GM21360 (cell line): ENCODE results near the gene ITGAD.

ENCODE experiments used
- ATAC-seq: cut with Tn5 transposase; IDR thresholded peaks from one replicate; pipeline ENCODE4 v1.9.1; 2021; ENCODE audit warnings: mild to moderate bottlenecking, moderate library complexity; ENCODE audit not compliant: unreplicated experiment

The ITGAD gene

GRCh38 chr16:31365131-31365865 lies 27.8 kb upstream of the ITGAD start:
- peak; percentile 65 for ATAC-seq

DNA sequence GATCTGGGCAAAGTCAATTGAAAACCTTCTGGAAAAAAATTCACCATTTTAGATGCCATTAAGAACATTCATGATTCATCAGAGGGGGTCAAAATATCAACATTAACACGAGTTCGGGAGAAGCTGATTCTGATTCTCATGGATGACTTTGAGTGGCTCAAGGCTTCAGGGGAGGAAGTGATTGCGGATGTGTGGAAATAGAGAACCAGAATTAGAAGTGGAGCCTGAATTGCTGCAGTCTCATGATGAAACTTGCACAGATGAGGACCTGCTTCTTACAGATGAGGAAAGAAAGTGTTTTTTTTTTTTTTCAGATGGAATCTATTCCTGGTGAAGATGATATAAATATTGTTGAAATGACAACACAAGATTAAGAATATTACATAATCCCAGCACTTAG lies 25.3 kb upstream of the ITGAD start:
- no peak for ATAC-seq

DNA sequence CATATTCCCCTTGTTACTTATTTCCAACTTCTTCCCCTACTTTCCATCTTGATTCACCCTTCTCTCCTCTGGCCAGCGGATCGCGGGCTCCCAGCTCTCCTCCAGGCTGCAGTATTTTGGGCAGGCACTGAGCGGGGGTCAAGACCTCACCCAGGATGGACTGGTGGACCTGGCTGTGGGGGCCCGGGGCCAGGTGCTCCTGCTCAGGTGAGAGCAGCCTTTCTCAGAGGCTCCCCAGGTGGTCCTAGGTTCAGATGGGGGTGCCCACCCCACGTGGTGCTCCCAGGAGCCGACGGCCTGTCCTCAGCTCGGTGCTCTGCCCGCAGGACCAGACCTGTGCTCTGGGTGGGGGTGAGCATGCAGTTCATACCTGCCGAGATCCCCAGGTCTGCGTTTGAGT lies 22.1 kb upstream of the ITGAD start:
- no peak for ATAC-seq

DNA sequence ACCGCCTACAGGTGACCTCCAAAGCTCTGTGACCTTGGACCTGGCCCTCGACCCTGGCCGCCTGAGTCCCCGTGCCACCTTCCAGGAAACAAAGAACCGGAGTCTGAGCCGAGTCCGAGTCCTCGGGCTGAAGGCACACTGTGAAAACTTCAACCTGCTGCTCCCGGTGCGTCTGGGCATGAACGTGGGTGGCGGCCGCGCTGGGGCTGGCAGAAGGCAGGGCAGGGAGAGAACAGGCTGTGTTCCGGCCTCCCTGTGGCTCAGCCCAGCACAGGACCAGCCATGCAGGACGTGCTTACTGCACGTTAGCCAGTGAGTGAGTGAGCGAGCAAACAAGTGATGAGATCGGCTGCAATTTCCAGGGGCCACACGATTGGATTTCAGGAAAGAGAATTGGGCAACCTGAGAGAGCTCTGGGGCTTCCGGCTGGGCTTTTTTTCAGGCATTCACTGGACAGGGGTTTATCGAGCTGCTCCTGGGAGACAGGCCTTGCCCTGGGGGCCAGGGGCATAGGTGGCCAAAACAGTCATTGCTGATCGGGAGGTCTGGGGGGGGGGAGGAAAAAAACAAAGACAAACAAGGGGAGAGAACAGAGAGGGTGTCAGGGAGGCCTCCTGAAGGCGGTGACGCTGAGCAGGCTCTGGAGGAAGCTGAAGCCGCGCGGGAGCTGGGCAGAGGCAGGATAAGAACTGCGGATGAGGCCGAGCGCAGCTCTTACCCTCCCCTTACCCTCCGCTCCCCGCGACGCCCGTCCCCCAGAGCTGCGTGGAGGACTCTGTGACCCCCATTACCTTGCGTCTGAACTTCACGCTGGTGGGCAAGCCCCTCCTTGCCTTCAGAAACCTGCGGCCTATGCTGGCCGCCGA lies 21.3 kb upstream of the ITGAD start:
- ATAC-seq = no peak

GRCh38 chr16:31373235-31373634 lies 19.9 kb upstream of the ITGAD start:
- no peak for ATAC-seq

DNA sequence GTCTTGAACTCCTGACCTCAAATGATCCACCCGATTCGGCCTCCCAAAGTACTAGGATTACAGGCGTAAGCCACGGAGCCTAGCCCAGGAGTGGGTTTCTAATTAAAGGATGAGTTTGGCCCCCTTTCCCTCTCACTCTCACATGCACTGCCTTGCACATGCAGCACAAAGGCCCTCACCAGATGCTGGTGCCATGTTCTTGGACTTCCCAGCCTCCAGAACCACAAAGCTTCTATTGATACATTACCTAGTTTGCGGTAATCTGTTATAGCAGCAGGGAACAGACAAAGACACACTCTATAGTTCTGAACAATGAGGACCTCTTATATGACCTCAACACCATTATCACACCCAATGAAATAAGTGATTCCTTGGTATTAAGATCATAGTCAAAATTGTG lies 17.9 kb upstream of the ITGAD start:
- ATAC-seq = no peak

GRCh38 chr16:31376705-31377104 lies 16.4 kb upstream of the ITGAD start:
- no peak for ATAC-seq

GRCh38 chr16:31377210-31377903 lies 15.8 kb upstream of the ITGAD start:
- no peak for ATAC-seq

DNA sequence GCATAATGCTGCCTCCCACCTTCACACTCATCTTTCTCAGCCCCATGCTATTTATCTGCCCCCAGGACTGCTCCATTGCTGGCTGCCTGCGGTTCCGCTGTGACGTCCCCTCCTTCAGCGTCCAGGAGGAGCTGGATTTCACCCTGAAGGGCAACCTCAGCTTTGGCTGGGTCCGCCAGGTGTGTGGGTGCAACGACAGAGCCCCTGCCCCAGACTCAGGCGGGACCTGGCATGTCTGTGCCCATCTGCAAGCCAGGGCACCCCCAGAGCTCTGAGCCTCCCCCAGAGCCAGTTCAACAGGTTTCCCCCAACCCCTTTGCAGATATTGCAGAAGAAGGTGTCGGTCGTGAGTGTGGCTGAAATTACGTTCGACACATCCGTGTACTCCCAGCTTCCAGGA lies 12.9 kb upstream of the ITGAD start:
- ATAC-seq = no peak

- peak; percentile 63 for ATAC-seq
Observed at GRCh38 chr16:31382485-31383161, 10.5 kb upstream of the ITGAD start.

DNA sequence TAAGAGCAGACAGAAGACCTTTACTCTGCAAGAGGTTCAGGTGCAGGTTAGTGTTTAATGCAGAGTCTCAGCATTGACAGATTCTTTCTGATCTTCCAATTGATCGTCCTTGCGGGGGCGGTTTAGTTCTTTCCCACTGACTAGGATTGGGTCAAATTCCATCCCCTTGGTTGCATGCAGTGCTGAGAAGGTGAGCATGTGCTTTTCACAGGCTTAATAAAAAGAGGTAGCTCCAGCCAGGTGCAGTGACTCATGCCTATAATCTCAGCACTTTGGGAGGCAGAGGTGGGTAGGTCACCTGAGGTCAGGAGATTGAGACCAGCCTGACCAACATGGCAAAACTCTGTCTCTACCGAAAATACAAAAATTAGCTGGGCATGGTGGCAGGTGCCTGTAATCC lies 7.5 kb upstream of the ITGAD start:
- no peak for ATAC-seq

- no peak for ATAC-seq
Observed at GRCh38 chr16:31386157-31386984, 6.8 kb upstream of the ITGAD start.

DNA sequence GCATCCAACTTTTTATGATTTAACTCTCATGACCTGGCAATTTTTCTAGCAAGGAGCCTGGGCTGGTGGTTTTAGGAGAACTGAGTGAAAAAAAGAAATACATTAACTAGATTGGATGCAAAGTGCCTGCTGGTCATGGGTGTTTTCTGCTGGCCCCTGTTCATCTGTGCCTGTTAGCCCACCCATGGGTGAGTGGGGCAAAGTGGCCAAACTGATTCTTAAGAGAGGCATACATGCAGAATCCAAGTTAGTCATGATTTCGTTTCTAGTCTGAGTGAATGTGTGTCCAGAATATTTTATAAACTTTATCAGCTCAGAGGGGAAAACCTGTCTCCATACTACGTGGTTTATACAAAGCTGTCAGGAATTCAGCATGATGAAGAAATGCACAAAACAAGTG lies 4.6 kb upstream of the ITGAD start:
- ATAC-seq = no peak

DNA sequence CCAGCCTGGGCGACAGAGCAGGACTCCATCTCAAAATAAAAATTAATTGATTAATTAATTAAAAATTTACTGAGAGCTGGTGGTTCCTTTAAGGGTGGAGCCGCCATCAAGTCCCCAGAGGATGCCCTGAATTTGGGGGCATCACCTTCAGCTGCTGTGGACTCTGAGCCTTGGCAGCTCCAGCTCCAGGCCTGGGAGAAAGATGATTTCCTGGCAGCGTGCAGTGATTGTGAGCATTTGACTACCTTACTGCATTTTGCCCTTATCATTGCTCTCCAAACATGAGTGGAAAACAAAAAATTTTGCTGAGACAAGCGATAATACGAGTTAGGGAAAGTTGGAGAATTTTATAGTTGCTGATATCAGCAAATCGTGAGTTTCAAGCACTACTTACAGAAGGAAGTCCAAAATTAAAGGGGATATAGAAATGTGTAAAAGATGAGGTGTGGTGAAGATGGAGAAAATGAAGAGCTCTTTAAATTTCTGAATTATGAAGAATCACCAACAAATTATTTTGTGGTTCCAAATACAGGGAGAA lies 2.6 kb upstream of the ITGAD start:
- ATAC-seq = no peak

DNA sequence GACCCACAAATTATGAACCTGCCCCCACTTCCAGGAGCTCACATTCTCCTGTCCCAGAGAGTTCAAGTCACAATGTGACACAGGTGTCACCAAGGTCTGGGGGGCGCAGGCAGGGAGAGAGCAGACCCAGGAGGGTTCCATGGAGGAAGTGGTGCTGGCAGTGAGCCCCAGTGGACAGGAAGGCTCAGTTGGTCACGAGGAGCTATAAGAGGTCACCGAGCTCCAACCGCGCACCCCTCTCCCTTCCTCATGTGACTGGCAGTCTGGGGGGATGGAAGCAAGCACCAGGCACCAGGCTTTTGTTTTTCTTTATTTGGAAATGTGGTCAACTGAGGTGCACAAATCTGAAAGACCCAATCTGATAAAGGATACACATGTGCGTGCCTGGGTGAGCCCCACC lies 2.5 kb downstream of the ITGAD start:
- no peak for ATAC-seq

DNA sequence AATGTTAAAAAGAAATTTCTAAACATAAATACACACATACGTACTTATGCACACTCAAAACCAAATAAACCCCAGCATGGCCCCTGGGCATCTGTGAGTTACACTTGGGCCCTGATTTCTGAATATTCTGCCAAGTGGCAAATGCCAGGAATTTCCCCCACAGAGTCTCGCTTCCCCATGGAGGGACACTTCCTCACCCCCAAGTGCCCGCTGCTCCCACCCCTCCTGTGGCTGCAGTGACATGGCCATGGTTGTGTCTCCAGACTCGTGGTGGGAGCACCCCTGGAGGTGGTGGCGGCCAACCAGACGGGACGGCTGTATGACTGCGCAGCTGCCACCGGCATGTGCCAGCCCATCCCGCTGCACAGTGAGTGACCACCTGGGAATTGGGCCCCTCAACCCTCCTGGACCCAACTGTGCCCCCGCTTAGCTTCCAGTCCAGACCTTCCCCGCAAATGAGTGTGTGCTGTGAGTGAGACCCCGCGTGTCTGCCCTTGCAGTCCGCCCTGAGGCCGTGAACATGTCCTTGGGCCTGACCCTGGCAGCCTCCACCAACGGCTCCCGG lies 4.0 kb downstream of the ITGAD start:
- ATAC-seq = no peak

- ATAC-seq = no peak
Observed at GRCh38 chr16:31397701-31398100, 4.6 kb downstream of the ITGAD start.

- no peak for ATAC-seq
Observed at GRCh38 chr16:31400191-31400590, 7.1 kb downstream of the ITGAD start.

DNA sequence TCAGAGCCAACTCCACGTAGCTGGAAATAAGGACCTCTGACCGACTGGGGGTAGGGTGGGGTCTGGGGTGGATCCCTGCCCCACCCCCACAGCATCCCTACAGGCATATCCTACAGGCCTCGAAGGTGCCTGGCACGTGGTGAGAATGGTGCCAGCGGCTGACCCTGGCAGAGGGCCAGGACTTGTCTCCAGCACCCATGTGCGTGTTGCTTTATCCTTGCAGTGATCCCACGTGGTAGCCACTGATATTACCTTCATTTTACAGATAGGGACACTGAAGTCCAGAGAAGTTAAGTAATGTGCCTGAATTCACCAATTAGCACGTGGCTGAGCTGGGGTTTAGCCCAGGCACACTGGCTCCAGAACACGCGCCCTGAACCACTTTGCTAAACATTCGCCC lies 8.3 kb downstream of the ITGAD start:
- ATAC-seq = no peak

DNA sequence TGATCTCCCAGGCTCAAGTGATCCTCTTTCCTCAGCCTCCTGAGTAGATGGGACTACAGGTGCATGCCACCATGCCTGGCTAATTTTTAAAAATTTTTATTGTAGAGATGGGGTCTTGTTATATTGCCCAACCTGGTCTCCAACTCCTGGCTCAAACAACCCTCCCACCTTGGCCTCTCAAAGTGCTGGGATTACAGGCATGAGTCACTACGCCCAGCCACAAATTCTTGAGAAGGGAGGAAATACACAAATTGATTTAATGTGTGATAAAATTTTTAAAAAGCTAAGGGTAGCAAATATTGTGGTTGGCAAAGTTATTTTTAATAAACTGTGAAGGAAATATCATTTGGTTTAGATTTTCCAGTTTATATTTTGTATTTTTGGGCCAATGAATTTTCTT lies 9.6 kb downstream of the ITGAD start:
- no peak for ATAC-seq
